ENCODE data around the gene NPM3.

NPM3 gene

DNA sequence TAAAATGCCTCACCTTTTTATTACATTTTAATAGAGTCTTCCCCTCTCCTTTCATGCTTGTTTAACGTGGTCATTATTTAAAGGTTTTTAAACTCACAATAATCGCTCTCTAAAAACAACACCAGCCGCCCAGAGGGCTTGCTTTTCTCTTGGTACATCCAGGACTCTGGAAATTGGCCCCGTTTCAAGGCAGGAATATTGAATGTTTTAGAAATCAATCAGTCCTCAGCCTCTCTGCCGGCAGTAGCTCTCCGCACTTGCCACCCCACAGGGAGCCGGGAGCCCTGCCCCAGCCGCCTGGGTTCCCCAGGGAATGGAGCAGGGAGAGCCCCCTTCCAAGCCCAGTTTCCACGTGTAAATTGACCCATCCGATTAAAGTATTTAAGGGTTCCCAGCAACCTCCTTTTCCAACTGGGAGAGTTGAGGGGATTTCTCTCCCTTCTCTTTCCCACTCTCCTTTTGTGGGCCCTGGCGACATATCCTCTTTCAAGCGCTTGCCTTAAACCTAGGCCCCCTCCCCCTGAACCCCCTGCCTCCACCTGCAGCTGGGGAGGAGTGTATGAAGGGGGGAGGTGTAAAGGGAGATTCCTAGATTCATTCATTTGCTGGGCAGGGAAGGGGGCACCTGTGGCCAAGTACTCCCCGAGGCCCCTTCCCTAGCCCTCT, 9.2 kb downstream of the NPM3 start:
- no peak for DNase-seq

DNA sequence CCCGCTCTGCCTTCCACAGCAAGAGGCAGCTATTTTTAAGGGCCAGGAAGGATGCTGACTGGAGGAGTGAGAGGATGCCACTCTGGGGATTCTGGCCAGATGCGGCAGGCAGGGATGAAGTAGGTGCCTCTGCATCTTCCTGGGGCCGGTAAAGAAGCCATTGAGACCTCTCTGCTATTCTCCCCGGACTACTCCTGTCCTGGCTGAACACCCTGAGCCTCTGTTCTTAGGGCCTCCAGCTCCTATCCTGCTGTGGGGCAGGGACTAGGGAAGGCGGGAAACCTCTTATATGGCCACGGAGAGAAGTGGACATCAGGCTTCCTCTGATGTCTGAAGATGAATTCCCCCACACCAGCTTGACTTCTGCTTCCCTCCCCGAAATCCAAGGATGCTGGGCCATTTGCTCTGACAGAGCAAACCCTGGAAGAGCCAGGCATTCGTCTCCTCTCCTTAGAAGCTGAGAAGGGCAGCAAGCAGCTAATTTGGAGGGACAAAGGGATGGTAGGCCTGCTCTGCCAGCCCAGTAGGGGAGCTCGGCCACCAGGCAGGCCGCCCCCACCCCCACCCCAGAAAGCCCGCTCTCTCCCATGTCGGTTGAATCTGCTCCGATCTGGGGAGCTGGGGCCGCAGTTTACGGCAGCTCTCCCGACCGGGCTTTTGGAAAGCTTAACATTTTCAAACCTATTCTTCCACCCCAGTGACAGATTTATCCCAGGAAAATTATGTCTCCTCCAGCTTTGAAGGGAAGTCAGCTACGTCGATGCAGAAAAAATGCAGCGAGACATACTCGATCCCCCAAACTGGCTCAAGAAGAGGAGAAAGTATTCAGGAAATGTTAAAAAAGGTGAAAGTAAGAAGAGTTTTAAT, 10.1 kb downstream of the NPM3 start:
- no peak for DNase-seq

DNA sequence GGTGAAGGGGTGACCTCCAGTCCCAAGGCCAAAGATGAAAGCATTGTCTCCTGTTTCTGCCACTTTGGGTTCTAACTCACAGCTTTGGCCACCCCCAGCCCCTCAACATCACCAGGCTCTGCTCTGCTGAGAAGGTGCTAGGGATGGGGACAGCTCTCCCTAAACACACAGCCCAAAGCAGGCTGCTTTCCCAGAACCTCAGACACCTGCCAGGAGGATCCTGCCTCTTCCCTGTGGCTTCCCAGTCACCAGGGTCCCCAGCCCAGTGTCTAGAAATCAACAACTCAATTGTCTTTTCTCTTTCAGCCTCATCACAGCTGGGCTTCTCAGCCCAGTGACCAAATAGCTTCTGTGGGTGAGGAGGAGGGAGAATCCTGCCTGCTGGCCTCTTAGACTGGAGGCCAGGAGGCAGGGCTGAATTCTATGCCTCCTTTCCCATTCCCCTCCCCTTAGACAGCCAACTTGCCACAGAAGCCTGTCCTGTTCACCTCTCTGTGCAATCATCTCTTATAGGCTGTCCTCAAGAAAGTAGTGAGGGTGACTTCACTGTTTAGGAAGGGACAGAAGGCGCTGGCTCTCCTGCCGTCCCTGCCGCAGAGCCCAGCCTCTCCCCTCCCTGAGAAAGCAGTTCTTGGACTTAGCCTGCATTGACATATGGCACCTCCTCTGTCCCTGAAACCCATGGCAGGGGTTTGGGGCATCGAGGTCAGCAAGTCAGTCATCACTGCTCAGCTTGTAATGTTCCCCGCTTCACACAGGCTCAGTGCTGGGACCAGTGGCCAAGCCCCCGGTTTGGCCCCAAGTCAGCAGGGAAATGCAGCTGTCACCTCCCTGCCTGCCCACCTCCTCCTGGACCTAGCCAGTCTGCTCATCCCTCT, 11.0 kb downstream of the NPM3 start:
- no peak for DNase-seq

DNA sequence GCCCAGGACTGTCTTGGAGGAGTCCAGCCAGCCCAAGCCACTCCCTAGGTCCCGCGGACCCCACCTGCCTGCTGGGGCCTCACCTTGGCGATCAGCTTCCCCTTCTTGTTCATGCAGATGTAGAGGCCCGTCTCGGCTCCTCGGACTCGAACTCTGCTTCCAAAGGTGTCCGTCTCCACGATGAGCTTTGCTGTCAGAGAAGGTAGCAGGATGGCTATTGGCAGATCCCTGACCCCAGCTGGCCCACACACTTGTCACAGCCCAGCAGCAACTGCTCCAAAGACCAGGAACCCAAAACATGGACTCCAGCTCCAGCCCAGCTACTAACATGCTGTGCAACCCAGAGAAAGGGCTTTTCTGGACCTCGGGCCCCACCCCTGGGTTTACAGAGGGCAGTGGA, 11.9 kb downstream of the NPM3 start:
- DNase-seq, result no peak

DNA sequence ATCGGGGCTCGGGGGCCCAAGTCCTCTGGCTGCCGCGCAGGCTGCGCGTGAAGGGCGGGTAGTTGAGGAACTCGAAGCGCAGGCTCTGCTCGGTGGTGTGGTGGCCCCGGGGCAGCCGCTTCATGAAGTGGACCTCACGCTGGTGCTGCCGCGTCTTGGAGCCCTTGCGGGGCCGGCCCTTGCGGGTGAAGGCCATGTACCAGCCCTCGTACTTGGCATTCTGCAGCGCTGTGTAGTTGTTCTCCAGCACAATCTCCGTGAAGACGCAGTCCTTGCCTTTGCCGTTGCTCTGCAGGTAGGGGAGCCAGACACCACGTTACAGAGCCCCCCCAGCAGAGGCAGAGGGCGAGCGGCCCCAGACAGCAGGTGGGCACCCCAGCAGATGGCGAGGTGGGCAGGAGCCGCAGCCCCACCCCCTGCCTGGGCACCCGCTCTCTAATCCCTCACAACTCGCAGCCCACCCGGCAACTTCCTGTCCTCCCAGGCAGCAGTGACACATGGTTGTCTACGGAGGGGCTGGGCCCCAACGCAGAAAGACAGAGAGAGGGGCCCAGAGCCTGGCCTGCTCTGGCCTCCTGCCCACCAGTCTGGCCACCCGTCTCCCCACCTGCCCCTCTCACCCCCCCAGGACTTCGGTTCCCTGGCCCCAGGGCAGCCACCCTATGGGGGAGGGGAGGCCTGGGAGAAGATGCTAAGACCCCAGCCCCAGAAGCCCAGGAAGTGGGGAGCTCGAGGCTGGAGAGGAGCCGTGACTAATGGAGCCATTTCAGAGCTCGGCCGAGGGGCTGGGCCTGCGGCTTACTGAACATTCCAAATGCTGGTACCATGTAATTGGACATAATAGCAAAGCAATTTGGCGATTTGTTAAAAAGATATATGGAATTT, 12.7 kb downstream of the NPM3 start:
- no peak for DNase-seq

DNA sequence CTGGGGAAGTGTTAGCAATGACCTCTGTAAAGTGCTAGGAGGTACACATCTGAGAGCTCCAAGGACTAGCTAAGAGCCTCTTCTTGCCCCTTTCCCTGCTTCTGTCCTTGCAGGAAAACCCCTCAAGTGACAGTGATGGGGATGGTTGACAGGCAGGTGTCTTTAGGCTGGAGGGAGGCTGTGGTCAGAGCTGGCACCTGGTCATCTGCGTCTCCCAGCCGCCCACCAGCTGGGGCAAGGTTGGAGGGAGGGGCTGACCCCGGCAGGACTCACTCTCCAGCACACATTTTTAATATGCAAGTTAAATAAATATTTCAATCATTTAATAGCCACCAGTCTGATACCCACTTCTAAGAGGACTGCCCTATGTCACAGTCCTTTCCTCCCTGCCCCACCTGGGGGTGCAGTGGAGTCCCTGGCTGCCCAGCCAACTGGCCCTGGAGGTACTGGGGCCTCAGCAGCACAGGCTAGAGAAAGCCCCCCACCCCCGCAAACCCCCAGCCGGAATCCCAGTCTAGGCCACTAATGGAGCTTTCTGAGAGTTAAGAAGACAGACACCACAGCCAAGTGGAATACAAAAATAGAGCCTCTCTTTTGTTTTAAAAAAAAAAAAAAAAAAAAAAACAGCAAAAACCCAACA, 13.6 kb downstream of the NPM3 start:
- DNase-seq, result no peak

DNA sequence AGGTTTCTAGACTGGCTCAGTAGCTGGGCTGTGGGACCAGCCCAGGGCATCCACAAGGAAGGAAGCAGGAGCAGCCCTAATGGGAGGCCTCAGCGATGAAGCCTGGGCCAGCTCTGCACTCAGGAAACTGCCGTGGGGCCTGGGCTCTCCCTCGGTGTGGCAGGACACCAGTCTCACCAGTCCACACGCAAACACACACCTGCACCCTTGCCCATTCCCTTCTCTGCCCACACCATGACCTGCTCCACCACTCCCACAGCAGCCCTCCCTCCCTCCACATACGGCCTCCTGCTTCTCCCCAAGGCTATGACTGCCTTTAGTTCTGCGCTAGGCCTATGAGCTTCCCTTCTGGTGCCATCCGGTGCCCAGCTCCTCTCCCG, 14.5 kb downstream of the NPM3 start:
- DNase-seq, result no peak

DNA sequence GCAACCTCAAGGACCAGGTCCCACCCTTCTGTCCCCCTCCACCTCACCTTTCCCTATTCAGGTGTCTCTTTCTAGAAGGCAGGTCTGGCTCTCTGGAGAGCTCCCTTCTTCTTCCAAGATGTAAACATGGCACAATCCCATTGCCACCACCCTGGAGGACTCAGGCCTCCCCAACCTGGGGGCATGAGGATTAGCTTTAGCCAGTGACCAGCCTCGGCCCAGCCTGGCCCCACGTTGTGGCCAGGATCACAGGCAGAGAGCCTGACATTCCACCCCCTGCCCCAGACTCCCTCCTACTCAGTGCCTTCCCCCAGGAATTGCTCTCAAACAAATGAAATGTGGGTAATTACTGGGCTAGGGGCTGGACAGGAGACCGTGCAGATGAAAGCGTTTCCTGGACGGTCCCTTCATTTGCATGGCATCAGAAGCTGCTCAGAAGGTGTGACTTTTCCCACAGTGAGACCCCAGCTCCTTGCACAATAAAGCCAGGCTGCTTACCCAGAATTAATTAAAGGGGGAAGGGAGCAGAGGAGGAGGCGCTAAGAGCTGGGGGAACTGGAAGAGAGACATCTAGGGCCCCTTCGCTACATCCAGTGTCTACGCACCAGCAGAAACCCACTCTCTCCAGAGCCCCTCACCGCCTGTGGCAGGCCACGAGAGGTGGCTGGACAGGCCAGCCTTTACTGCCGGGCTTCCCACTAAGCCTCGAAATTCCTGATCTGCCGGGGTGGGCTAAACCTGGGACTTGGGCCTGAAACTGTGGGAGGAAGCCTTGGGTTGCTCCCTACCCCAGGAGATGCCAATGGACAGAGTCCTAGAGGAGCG, 15.1 kb downstream of the NPM3 start:
- DNase-seq, result no peak

DNA sequence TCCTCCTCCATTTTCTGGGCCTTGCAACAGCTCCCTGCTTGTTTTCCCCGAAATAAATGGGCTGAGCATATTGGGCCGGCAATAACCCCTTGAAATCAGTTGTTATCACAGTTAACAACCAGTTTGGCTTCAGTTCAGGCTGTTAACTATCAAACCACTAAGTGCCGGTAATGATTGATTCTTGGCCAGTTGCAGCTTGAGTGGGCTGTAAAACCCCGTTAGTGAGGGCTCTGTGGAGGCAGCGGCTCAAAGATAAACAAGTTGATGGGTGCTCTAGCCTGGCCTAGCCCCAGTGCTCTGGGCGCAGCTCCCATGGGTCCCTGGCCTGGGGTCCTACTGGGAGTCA, 15.7 kb downstream of the NPM3 start:
- no peak for DNase-seq

DNA sequence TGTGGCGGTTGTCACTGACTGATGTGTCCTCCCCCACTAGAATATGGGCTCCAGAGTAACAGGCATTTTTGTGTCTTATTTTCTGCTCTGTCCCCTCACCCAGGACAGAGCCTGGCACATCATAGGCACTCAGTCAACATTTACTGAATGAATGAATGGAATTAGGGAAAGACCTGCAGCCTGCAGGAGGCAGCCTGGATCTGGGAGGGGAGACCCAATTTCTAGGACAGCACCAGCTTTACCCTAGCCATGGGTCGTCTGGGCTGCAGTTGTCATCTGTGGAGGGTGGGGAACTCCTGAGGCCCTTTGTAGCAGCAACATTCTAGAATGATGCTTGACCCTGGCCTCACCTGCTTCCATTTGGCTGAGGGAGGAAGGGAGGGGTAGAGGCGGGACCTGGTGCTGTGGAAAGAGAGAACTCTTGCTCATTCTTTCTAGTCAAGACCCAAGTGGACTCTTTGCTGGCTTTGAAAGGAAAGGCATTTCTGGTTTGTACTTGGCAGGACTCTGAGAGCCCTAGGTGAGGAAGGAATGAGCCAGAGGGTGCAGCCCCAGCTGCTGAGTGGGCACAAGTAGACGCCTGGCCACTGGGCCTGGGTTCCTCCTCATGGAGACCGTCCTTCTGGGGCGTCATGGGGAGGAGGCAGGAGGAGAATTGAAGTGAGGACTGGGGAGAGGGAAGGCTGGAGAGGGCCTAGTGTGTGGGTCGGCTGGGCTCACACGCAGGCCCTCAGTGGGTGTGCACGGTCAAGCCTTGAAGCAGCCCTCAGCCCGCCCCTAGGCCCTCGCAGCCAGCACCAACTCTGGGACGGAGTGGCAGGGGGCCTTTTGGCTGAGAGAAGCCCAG, 16.3 kb downstream of the NPM3 start:
- no peak for DNase-seq

DNA sequence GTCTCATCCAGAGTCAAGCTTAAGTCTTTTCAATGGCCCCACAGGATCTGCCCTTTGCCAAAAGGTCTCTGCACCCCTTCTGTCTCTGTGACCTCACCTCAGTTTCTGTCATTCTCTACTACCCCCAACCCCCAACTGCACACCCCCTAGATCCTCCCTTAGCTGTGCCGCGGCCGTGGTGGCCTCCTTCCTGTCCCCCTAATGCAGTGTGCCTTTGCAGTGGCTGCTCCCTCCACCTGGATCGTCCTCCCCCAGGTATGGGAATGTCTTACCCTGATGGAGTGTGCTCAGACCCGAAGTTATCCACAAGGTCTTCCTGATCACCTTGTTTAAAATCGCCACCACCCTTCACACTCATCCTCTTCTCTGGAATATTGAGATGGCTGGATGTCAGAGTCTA, 16.9 kb downstream of the NPM3 start:
- DNase-seq, result no peak

DNA sequence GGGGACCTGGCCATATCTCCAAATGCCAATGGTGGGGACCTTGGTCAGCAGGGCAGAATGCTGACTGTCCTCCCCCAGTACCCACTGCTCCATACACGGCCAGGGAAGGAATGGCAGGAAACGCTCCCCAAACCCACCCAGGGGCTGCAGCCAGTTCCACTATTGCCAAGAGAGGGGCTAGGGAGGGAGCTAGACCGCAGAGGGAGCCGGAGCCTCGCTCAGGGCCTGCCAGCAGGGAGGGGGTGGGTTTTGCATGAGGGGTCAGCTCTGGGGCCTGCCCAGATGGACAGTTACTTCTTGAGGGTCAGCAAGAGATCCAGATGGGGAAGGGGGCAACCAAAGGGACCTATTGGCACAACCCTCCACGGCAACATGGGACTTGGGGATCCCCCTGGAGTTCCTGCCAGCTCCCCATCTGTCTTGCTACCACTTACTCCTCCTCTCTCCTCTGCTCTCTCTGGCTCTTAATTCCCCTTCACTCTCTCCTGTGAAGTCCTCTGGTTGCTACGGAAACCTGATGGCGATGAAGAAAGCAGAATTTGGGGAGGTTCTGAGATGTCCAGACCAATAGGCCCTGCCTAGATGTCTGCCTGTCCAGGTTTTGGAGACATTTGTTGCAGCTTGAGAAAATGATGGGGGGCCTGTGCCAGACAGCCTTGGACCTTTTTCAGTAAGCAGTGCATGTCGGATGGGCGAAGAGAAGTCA, 20.0 kb downstream of the NPM3 start:
- DNase-seq, result no peak

DNA sequence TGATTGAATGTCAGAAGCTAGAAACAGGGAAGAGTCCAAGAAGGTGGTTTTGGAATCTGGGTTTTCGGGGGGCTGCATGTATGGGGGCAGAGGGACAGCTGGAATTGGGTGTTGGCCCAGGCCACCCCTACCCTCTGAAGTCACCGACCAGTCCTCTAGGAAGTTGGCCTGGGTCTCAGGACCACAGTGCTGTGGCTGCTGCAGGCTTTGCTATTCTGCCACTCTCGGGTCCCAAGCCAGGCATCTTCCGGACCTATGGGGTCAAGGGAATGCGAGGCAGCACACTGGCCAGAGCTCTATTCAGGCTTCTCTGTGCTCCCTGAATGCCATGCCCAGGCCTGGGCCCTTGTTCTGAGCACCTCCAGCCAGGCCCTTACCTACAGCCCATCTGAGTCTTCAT, 20.5 kb downstream of the NPM3 start:
- DNase-seq, result no peak

DNA sequence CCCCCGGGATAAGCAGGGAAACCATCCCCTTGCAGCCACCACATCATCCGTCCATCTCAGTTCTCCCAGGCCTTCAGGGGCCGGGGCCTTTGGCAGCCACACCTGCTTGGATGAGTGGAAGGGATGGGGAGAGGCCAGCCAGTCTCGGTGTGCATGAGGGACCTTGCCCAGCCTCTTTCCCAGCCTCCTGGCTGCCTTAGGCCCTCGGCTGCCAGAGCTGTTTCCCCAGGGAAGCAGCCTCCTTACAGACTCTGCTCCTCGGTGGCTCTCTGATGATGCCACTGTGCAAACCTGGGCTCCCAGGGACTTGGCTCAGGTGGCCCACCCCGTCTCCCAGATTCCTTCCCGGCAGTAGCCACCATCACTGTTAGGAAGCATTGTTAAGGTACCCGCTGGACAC, 22.0 kb downstream of the NPM3 start:
- DNase-seq, result no peak

DNA sequence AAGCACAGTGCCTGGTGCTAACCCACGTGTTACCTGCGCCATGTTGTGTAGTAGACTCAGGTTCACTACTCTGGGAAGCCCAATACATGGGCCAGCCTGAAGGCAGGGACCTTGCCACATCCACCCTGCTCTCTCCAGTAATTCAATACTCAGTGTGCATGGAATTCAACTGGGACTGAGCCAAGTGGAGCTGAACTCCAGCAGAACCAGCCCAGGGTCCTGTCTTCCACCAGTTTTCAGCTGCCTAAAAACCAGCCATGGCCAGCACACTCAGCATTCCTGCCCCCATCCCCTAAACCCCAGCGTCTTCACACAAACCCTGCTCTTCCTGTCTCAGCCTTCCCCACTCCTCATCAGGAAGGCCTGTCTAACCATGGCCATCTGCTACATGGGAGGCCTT, 22.7 kb downstream of the NPM3 start:
- no peak for DNase-seq

DNA sequence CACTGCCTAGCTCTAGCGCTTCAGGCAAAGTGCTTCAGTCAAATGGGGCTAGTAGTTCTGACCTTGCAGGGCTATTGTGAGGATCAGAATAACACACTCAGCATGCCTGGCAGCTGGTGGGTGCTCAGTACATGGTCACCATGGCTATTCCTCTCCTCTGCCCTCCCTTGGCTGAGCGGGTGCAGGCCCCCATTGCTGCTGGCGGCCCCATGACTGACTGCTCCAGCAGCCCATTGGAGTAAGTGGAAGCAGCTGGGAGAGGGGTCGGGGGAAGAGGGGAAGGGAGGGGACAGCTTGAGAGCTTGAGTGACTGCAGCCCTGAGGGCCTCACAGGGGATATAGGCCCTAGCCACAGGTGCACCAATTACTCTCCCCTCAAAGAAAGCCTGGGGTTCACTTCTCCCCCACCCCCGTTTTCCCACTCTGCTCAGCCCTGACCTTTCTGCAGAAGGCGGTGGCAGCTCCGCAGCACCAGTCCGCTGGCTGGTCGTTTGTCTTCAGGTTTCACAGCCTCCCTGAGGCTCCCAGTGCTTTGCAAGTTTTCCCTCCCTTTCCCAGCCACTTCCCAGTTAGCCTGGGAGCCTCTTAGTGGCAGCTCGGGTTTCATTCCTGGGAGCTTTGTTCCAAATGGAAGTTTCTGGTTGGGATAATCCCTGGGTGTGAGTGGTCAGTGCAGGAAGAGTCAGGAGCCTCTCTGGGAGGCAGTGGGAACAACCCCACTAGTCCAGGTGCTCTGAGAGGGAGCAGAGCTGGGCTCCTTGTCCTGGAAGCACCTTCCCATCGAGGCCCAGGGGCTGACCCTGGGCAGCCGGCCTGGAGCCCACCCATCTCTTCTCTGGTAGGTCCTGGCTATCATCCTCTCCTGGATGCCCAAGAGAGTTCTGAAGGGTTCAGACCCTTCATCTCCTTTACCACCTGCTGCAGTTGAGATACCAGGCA, 23.7 kb downstream of the NPM3 start:
- no peak for DNase-seq

DNA sequence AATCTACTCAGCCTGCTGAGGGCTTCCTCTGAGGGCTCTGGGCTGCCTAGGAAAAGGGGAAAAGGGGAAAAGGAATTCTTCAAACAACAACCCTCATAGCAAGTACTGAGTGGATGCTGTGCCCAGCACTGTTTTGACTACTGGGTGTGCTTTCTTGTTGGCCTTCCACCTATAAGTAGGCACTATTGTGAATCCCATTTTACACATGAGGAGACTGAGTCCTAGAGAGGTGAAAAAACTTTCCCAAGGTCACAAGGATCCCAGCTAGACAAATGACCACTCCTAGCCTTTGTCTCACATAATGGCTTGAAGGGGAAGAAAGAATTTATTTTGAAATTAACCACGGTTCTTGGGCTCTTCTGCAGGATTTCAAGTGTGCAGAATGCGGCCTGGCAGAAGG, 24.4 kb downstream of the NPM3 start:
- no peak for DNase-seq

DNA sequence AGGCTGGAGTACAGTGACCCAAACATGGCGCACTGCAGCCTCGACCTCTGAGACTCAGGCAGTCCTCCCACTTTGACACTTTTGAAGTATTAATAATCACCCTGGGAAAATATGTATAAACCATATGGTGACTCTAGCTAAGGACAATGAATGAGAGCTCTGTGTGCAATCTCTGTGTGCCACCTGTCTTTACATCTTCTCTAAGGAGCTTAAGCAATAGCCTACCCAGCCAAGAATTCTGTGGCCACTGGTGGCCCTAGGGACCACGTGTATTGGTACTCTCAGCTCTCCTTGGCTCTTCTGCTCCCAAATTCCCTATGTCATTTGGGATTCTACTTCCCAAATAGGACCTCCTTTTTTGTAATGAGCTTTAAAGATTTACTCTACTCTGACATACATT, 31.0 kb downstream of the NPM3 start:
- no peak for DNase-seq

Data from activated gamma-delta T cell treated with Interleukin-2 at 50 U/mL for 16 hours (primary cell).